HG03196 (cell line): ENCODE measurements around the gene LDLRAP1.
"Not testable (repeated sequence)": the region's sequence is repeated elsewhere in the genome, so short reads cannot be mapped to it uniquely, and the experiment has no call there.

ENCODE experiments used
- ATAC-seq: cut with Tn5 transposase; IDR thresholded peaks from one replicate; pipeline ENCODE4 v1.9.1; 2021; ENCODE audit not compliant: unreplicated experiment

The LDLRAP1 gene

DNA sequence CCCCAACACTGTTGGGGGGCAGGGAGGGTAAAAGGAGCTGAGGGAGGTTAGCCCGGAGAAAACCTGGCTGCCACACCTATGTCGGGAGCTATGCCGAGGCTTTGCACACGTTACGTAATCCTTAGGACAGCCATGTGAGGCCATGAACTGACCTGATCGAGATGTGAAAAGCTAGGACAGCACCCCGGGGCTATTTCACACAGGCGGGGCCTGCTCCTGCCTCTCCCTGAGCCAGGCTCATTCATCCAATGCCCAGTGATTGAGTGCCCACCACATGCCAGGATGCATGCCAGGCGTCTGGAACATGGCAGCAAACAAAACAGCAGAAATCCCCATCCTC, 30.2 kb downstream of the LDLRAP1 start:
- no peak for ATAC-seq

DNA sequence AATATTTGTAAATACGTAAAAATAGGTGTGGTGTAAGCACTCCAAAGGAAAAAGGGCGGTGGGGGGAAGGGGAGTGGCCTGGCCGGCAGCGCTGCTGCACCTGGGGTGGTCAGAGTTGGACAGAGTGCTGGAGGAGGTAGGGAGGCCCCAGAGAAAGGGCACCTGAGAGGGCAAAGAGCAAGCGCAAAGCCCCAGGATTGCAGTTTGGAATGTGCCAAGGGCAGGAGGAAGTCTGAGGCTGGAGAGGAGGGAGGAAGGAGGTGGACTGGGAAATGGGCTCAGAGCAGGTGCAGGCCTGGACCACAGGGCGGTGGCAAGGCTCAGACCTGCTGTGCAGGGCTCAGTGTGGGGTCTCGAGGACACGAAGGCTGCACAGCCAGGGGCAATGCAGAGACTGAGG, 30.6 kb downstream of the LDLRAP1 start:
- ATAC-seq = no peak

DNA sequence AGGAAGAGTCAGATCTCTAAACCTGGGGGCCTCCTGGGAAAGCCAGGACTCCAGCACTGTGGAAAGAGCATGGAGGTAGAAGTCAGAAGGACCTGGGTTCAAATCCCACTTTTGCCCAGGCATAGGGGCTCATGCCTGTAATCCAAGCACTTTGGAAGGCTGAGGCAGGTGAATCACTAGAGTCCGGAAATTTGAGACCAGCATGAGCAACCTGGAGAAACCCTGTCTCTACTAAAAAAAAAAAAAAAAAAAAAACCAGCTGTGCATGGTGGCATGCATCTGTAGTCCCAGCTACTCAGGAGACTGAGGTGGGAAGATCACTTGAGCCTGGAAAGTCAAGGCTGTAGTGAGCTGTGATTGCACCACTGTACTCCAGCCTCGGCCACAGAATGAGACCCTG, 31.8 kb downstream of the LDLRAP1 start:
- no peak for ATAC-seq

- no peak for ATAC-seq
Measured at GRCh38 chr1:25576459-25577133, 33.2 kb downstream of the LDLRAP1 start.

DNA sequence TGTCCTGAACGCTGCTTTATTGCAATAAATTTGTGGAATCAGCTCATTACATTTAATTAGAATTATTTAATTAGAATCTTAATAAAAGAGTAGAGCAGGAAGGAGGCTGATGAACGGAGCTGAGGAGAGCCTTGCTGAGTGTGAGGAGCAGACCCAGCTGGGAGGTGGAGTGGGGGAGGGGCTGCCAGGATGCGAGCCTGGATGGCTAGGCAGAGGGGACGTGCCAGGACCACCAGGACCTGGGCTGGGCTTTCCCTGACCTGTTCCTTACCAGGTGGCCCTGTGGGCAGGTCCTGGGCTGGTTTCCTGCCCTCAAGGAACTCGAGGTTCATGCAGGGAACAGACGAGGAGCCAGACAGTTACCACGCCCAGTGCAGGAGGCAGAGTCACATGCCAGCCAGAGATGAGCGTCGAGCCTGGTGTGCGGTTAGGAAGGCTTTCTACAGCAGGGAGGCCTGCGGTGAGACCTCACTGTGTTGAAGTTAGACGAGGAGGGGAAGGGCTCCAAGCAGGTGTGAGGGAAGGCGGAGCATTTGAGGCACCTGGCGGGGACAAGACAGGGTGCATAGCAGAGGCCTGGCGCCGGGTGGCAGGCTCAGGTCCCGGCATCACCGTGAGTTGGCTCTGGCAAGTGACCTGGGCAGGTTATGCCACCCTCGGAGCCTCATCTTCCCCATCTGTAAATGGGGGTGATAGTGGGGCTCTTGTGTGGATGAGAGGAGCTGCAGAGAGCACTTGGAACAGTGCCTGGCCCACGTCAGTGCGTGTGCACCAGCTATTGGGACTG, 33.9 kb downstream of the LDLRAP1 start:
- no peak for ATAC-seq

DNA sequence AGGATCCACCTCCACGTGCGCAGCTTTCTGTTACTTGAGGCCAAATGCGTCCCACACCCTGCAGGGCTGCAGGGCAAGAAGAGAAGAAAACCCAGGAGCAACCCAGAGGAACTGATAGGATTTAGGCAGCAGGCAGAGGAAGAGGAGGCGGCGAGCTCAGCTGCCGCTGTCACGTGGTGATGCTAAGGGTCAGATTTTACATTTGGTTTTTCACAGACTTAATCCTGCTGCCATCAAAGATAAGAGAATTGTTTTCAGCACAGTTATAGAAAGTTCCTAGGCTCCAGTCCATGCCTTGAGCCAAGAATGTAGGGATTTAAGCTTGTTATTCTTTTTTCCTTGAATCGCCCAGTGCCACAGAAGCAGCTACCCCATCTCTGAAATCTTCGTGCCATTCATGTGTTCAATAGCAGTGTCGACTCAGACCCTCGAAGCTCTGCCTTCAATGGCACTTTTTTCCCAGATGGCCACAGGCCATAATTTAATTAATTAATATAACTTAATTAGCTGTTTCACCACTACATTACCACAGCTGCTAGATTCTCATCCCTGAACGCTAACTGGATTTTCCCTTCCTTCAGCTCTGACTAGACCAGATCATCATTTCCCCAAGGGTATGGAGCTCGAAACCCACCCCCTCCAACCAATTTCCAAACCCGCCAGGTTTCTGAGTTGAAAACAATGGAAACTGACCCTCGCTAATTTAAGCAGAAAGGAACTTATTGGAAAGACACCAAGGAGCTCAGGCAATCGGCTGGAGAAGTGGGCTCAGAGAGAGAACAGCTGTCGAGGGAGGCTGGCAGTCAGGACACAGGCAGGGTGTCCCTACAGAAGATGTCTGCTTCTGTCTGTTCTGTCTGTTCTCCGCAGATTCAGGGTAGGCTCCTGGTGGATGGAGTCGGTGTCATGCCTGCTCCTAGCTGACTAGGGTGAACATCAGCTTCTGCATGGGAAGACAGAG, 36.2 kb downstream of the LDLRAP1 start:
- ATAC-seq = no peak

DNA sequence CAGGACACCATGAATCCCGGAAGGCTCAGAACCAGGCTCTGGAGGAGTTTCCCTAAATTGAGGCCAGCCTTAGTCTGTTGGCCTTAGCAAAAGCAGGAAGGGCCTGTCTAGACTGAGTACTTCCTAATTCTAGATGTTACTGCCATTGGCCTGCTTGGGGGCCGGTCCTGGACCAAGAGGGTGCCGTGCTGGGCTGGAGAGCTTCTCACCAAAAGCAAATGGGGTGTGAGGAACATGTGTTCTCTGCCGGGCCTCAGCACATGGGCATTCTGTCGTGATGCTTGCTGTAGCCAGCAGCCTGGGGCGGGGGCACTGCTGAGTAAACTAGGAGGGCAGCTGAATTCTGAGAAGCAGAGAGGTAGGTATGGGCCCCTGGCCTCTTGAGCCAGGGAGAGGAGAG, 37.5 kb downstream of the LDLRAP1 start:
- no peak for ATAC-seq

DNA sequence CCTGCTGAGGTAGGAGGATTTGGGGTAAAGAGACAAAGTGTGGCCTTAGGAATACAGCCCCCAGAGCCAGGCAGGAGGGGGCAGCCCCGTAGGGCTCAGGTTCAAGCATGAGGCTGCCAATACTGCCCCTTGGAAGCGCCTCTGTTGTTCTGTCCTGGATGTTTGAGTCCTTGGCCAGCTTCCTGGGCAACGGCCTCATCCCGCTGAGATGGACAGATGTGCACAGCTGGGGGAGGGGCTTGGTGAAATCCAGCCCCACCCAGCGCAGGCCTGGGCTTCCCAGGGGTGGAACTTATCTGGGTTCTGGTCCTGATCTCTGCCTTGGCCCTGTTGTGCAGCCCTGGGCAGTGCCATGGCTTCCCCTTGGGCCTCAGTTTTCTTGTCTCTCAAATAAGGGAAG, 38.4 kb downstream of the LDLRAP1 start:
- ATAC-seq = no peak

GRCh38 chr1:25583519-25584370, 40.3 kb downstream of the LDLRAP1 start:
- ATAC-seq = no peak

GRCh38 chr1:25586181-25586588, 42.8 kb downstream of the LDLRAP1 start:
- ATAC-seq = no peak

DNA sequence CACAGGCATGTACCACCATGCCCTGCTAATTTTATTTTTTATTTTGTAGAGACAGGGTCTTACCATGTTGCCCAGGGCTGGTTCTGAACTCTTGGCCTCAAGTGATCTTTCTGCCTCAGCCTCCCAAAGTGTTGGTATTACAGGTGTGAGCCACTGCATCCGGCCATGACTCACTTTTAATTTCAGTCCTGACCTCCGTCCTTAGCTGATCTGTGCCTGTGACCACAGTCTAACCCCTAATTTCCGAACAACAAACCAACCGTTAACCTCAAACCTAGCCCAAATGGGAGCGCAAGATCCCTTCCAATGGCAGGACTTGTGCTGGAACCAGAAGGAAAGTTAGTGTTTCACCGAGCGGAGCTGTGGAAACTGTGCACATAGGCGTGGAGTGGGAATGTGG, 43.9 kb downstream of the LDLRAP1 start:
- ATAC-seq = no peak

DNA sequence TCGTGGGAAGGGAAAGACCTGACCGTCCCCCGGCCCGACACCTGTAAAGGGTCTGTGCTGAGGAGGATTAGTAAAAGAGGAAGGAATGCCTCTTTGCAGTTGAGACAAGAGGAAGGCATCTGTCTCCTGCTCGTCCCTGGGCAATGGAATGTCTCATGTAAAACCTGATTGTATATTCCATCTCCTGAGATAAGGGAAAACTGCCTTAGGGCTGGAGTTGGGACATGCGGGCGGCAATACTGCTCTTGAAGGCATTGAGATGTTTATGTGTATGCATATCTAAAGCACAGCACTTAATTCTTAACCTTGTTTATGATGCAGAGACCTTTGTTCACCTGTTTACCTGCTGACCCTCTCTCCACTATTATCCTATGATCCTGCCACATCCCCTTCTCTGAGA, 44.8 kb downstream of the LDLRAP1 start:
- not testable (repeated sequence) for ATAC-seq

DNA sequence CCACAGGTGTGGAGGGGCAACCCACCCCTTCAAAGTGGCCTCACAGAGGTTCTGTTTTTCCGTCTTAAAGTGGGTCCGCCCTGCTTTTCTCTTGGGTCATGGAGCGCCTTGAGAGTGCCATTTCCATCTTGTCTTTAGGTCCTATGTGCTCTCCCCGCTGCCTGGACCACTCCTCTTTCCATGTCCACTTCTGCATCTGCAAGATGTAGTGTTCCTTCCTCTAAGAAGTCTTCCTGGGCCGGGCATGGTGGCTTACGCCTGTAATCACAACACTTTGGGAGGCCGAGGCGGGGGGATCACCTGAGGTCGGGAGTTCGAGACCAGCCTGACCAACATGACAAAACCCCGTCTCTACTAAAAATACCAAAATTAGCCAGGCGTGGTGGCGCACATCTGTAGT, 45.4 kb downstream of the LDLRAP1 start:
- not testable (repeated sequence) for ATAC-seq

GRCh38 chr1:25590096-25590824, 46.9 kb downstream of the LDLRAP1 start:
- ATAC-seq = no peak

DNA sequence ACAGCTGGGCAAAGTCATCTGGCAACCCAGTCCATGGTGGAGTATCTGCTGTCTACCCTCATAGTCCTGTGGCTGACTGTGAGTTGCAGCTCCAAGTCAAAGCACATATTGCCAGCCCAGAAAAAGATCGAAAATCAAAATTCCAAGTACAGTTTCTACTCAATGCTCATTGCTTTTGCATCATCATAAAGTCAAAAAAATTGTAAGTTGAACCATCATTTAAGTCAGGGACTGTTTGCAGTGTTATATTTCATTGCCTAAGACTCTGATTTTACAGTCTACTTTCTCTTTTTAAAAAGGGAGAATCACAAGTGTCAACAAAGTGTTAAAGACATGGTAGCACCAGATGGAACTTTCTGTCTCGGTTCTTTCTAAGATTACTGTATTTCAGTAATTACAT, 50.5 kb downstream of the LDLRAP1 start:
- no peak for ATAC-seq

GRCh38 chr1:25594971-25595370, 51.6 kb downstream of the LDLRAP1 start:
- no peak for ATAC-seq

DNA sequence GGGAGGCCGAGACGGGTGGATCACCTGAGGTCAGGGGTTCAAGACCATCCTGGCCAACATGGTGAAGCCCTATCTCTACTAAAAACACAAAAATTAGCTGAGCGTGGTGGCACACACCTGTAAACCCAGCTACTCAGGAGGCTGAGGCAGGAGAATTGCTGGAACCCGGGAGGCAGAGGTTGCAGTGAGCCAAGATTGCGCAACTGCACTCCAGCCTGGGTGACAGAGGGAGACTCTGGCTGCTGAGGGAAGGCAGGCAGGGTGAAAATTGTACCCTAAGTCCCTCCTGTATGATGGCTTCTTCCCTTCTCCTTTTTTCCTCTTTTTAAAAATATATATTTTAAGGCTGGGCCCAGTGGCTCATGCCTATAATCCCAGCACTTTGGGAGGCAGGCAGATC, 53.2 kb downstream of the LDLRAP1 start:
- ATAC-seq = not testable (repeated sequence)

DNA sequence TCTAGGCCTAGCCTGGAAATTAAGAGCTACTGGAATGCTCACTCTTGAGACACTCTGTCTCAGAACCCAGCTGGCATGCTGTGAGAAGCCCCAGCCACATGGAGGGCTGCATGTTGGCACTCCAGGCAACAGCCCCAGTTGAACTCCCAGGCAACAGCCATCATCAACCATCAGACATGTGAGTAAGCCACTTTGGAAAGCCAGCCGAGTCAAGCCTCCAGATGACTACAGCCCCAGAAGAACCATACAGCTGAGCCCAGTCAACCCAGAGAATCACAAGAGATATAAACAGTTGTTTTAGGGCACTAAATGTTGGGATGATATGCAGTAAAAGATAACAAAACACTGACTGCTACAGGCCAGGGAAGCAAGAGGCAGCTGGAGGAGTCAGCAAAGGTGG, 55.5 kb downstream of the LDLRAP1 start:
- no peak for ATAC-seq

GRCh38 chr1:25599969-25600610, 56.7 kb downstream of the LDLRAP1 start:
- ATAC-seq = no peak
